Stimulated activated CD4-positive, alpha-beta T cell treated with anti-CD3 and anti-CD28 coated beads, Interleukin-12 subunit alpha, Interleukin-12 subunit beta, amount 100 ng/mL, for 4 hours (primary cell): ENCODE data around the gene MICAL3.

Experiments
- DNase-seq: peaks from one replicate; pipeline ENCODE4 v3.0.0-alpha.2; 2020

The MICAL3 gene

DNA sequence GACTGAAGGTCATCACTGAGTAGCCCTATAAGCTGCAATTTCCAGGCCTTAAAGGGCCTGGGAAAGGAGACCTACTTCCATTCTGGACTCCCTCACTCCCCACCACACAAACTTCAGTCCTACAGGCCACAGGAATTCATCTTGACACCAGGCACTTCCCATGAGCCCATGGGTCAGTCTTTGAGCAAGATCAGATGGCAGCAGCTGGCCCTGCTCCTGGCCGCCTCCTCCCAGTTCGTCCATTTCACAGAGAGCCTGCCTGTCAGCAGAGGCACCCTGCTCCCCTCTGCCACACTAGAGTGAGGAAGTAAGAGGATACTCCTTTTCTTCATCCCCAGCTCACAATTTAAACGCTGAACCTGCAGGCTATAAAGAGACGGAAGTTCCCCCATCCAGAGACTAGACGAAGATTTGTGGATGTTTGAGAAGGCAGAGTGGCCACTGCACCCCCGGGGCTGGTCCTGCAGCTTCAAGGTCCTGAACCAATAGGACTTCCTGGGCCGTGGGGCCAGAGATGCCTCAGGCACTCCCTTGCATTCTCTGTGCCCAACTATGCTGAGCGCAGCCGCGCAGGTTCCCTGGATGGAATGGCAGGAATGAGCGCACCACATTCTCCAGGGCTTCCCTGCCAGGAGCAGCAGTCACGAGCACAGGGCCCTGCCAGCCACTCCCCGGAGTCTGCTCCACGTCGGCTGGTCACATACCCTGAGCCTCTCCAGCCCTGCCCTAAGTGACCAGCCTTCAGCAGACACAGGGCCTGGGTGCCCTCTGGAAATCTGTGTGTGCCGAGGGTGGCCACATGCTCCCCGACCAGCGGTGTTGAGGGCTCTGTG, 216.6 kb downstream of the MICAL3 start:
- no peak for DNase-seq

GRCh38 chr22:17807086-17807485, 217.3 kb downstream of the MICAL3 start:
- DNase-seq: no peak

- DNase-seq: no peak
Measured at GRCh38 chr22:17806437-17806836, 217.9 kb downstream of the MICAL3 start.

DNA sequence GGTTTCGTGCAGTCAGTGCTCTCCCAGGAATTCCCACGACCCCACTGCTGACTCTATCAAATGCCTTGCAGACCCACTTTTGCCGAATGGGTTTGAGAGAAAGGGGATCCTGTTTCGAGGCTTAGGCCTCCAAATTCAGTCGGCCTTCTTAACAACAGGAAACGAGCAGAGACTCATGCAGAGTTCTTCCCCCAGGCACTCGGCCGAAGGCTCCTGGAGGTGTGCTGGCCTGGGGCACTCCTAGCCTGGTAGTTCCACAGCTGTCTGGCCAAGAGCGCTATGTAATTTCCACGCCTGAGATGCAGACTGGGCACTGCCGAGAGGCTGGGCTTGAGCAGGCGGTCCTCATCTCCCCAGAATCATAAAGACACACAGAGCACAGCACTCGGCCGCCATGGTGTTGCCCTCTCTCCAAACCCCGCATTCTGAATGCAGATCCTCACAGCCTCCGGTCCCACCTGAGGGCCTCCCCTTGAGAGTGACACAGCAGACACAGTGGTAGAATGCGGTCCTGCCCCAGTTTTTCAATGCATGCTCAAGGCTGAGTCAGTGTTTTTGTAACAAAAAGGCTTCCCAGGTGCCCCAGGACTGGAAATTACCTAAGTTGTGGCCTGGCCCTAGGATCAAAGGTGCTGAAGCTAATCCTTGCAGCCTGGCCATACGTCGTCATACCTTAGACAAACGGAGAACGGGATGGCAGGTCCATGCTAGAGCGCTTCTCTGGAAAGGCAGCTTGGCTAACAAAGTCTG, 219.9 kb downstream of the MICAL3 start:
- no peak for DNase-seq

- DNase-seq: no peak
Measured at GRCh38 chr22:17803609-17804270, 220.6 kb downstream of the MICAL3 start.

DNA sequence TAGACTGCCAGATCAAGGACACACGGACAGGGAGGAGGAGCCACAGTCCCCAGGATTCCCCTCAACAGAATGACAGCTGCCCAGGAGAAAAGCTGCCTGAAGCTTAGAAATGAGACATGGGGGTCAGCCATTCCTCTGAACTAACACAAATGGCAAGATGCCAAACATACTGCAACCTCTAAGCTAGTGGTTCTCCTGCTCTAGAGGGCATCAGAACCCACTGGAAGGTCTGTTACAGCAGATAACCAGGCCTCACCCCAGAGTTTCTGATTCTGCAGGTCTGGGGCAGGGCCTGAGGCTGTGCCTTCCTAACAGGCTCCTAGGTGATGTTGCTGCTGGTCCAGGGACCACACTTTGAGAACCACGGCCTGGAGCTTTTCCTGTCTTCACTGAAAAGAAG, 221.5 kb downstream of the MICAL3 start:
- no peak for DNase-seq

DNA sequence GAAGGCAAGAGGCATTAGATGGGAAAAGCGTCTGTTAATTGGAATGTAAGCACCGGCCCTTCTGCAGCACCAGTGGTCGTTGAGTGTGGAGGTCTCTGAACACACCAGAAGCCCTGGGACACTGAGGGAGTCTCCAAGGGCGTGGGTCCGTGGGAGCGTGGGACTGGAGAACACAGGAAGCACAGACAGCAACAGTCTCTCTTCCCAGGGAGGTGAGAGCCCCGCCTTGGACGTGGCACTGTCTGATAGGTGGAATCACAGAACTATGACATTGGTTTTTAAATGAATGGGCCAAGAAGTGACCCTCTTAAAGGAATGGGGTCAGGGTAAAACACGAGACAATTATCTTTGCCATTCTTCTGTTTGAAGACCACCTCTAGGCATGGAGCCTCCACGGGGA, 221.9 kb downstream of the MICAL3 start:
- DNase-seq: no peak

- DNase-seq: no peak
Measured at GRCh38 chr22:17797721-17798559, 226.4 kb downstream of the MICAL3 start.

DNA sequence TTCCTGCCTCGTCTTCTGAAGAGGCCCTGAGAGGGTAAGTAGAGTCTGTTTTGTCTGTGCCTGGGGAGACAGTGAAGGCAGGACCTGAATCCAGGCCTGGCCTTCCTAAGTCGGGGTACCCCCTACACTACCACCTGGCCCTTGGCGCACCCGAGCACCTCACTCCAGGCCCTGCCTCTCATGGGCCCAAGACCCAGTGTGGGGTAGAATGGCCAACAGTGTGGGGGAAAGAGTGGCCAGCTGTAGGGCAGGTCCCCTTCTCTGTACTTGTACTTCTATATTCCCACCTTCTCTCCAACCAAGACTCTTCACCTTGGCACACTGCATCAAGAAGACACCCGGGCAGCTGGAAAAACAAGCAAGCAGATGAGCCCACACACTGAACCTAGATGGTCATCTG, 227.7 kb downstream of the MICAL3 start:
- no peak for DNase-seq

- no peak for DNase-seq
Measured at GRCh38 chr22:17795661-17796548, 228.5 kb downstream of the MICAL3 start.

- no peak for DNase-seq
Measured at GRCh38 chr22:17794726-17795542, 229.4 kb downstream of the MICAL3 start.

DNA sequence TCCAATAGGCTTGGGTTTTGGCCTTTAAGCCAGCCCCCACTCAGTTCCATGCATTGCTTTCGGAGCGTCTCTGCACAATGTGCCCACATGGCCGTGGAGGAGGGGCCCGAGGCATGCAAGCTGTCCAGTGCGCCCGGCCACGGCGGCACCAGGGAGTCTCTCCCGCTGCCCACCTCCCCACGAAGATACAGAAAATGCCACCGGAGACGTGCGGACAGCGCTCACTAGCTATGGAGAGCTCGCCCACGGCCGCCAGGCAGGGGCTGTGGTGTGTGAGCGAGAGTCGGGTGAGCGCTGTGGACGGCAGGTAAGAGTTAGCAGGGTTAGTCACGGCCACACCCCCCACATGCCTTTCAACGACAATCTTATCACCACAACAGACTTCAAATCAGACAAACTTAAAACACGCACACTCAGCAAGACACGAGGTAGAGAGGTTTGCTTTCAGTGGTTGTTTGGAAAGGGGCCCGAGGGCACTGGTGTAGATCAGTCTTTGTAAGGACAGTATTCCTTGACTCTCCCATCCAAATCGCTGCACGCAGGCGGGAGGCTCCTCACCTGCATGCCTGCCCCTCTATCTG, 231.4 kb downstream of the MICAL3 start:
- no peak for DNase-seq

- no peak for DNase-seq
Measured at GRCh38 chr22:17792299-17792698, 232.1 kb downstream of the MICAL3 start.

GRCh38 chr22:17791196-17791595, 233.2 kb downstream of the MICAL3 start:
- no peak for DNase-seq

- no peak for DNase-seq
Measured at GRCh38 chr22:17789379-17790200, 234.8 kb downstream of the MICAL3 start.

DNA sequence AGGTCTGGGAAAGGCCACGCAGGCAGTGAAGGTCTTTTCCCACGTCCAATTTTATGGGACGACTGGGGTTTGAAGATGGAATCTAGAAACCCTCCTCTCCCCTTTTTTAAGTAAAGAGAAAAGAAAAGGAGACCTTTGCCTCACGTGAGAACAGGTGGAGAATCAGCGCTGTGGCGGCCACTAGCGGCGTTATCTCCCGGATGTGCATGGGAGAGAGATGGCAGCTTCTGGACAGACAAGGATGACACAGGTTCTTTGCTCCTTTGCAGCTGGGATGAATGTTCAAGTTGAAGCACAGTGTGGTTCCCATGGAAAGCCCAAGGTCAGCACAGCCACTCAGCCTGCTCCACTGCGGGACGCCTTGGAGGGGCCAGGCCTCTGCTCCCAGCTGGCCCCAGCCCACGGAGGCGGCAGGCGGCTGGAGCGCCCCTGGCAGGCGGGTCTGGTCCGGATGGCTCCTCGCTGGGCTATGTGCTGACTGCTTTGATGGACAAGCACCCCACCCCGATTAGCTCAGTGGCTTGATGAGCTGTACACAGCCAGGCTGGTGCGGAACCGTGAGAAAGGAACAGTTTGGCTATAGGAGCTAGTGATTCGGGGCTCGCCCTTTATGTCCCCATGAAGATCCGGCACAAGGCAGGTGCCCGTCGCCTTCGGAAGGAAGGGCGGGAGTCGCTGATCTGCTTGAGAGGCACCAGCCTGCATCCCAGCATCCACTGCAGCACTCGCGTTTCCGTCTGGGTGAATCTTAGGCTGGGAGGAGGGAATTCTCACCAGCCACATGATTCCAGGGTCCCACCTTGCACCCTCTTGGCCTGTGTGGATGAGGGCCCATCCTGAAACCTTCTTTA, 235.6 kb downstream of the MICAL3 start:
- no peak for DNase-seq

DNA sequence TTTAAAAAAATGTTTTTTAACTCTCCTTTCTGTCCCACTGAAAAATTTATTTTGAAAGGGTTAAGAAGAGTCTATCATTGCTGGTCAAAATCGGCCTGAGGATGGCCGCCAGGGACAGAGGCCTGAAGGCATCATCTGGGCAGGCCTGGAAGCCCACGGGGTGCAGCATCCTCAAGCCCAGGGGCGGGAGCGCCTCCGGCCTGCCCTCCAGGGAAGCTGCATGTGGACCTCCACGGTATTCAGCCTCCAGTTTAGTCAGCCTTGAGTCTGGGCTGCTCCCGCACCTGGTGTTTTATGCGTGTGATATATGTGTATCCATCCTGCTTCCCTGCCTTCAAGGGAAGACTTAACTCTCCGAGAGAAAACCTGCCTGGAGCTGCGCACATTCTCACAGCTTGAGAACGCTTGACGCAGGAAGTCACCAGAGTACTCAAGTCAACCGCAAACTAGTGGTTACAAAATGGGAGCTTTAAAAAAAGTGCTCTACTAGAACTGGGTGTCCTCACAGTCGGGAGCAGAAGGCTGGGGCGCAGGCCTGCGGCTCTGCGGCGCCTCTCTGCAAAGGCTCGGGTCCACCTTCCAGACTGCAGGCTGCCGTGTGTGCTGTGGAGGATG, 236.5 kb downstream of the MICAL3 start:
- DNase-seq: no peak

GRCh38 chr22:17787241-17787640, 237.1 kb downstream of the MICAL3 start:
- no peak for DNase-seq
